GM23338 (cell line): Measurements from ENCODE around the gene DGCR6L. TPM values are rescaled to one million over a fixed set of nuclear protein-coding genes. Genes with fewer than 3 reads are reported as not detected.

Experiments used
- ATAC-seq: fragments of 200-7000 bp; cut with Tn5 transposase; 3 replicates; pipeline ENCODE4 v1.9.1; 2020
- DNase-seq: peaks from one replicate; pipeline ENCODE4 v3.0.0-alpha.2; 2015; ENCODE audit warnings: low spot score
- H2AFZ ChIP-seq: fragments of 200-600 bp; sonication (generic); 2 replicates; pipeline ENCODE4 v1.8.0; 2016; ENCODE audit warnings: antibody characterized with exemption, mild to moderate bottlenecking, moderate library complexity
- H3F3A ChIP-seq: fragments of 200-600 bp; sonication (generic); replicated peaks from 2 replicates; pipeline ENCODE4 v1.8.0; 2017; ENCODE audit warnings: antibody characterized with exemption, mixed run types, low read depth
- H3K27ac ChIP-seq: fragments of 200-600 bp; sonication (generic); 2 replicates; pipeline ENCODE4 v1.6.1; 2016; ENCODE audit warnings: low read depth
- H3K27me3 ChIP-seq: fragments of 200-600 bp; sonication (generic); 2 replicates; pipeline ENCODE4 v1.8.0; 2016; ENCODE audit warnings: mild to moderate bottlenecking, mixed run types, moderate library complexity; ENCODE audit not compliant: insufficient read depth
- H3K36me3 ChIP-seq: fragments of 200-600 bp; sonication (generic); 2 replicates; pipeline ENCODE4 v1.8.0; 2016; ENCODE audit warnings: mild to moderate bottlenecking; ENCODE audit not compliant: insufficient read depth
- H3K4me1 ChIP-seq: fragments of 200-600 bp; sonication (generic); 2 replicates; pipeline ENCODE4 v1.8.0; 2016; ENCODE audit warnings: mild to moderate bottlenecking, moderate library complexity; ENCODE audit not compliant: insufficient read depth
- H3K4me2 ChIP-seq: fragments of 200-600 bp; sonication (generic); 2 replicates; pipeline ENCODE4 v1.7.1; 2017; ENCODE audit warnings: mixed run types
- H3K4me3 ChIP-seq: fragments of 200-600 bp; sonication (generic); 2 replicates; pipeline ENCODE4 v1.6.1; 2016; ENCODE audit warnings: mixed run types
- H3K79me2 ChIP-seq: fragments of 200-600 bp; sonication (generic); replicated peaks from 2 replicates; pipeline ENCODE4 v1.8.0; 2017; ENCODE audit warnings: mild to moderate bottlenecking; ENCODE audit not compliant: insufficient read depth
- H3K9me2 ChIP-seq: fragments of 200-600 bp; sonication (generic); 2 replicates; pipeline ENCODE4 v1.8.0; 2017; ENCODE audit not compliant: insufficient read depth
- H4K20me1 ChIP-seq: fragments of 200-600 bp; sonication (generic); replicated peaks from 2 replicates; pipeline ENCODE4 v1.8.0; 2017; ENCODE audit warnings: mild to moderate bottlenecking; ENCODE audit not compliant: insufficient read depth
- H3K27ac Mint-ChIP-seq: 2 replicates; pipeline ENCODE4 v1.8.0; 2020; ENCODE audit warnings: inconsistent platforms, mild to moderate bottlenecking, moderate library complexity, mixed read lengths
- H3K27me3 Mint-ChIP-seq: 3 replicates; pipeline ENCODE4 v1.8.0; 2022; ENCODE audit warnings: low read depth, mild to moderate bottlenecking, moderate library complexity, mixed read lengths, inconsistent platforms; ENCODE audit not compliant: insufficient read depth, poor library complexity
- H3K36me3 Mint-ChIP-seq: 3 replicates; pipeline ENCODE4 v1.8.0; 2021; ENCODE audit warnings: low read depth, mild to moderate bottlenecking, inconsistent platforms, moderate library complexity, mixed read lengths
- H3K4me1 Mint-ChIP-seq: 3 replicates; pipeline ENCODE4 v1.8.0; 2020; ENCODE audit warnings: mild to moderate bottlenecking, inconsistent platforms, mixed read lengths
- H3K4me3 Mint-ChIP-seq: 3 replicates; pipeline ENCODE4 v1.8.0; 2021; ENCODE audit warnings: moderate library complexity, mild to moderate bottlenecking, inconsistent platforms, mixed read lengths
- H3K9me3 Mint-ChIP-seq: 3 replicates; pipeline ENCODE4 v1.8.0; 2020; ENCODE audit warnings: moderate library complexity, mild to moderate bottlenecking, inconsistent platforms, mixed read lengths
- CREB1 ChIP-seq: fragments of 250-450 bp; sonication (Bioruptor Pico); IDR thresholded peaks from 2 replicates; pipeline ENCODE4 v1.5.0; 2020; ENCODE audit warnings: low read depth, mild to moderate bottlenecking, moderate library complexity
- EZH2 ChIP-seq: fragments of 200-600 bp; sonication (generic); IDR thresholded peaks from one replicate; pipeline ENCODE4 v1.8.0; 2017; ENCODE audit warnings: antibody characterized with exemption, mild to moderate bottlenecking, low read depth; ENCODE audit not compliant: unreplicated experiment
- JUNB ChIP-seq: IDR thresholded peaks from one replicate; pipeline ENCODE4 v1.6.1; 2016; ENCODE audit warnings: antibody characterized with exemption; ENCODE audit not compliant: unreplicated experiment
- NANOG ChIP-seq: IDR thresholded peaks from 2 replicates; pipeline ENCODE4 v1.6.1; 2016; ENCODE audit warnings: antibody characterized with exemption, borderline replicate concordance
- STAT1 ChIP-seq: IDR thresholded peaks from one replicate; pipeline ENCODE4 v1.6.1; 2016; ENCODE audit warnings: antibody characterized with exemption; ENCODE audit not compliant: unreplicated experiment
- ZNF114 ChIP-seq: fragments of 250-450 bp; sonication (Bioruptor Pico); IDR thresholded peaks from 2 replicates; pipeline ENCODE4 v1.5.0; 2020; ENCODE audit warnings: mild to moderate bottlenecking, moderate library complexity
- ZNF331 ChIP-seq: fragments of 250-450 bp; sonication (Bioruptor Pico); IDR thresholded peaks from 2 replicates; pipeline ENCODE4 v1.5.0; 2020; ENCODE audit warnings: low read depth, mild to moderate bottlenecking, moderate library complexity
- ZNF462 ChIP-seq: fragments of 250-450 bp; sonication (Bioruptor Pico); IDR thresholded peaks from 2 replicates; pipeline ENCODE4 v1.5.0; 2020; ENCODE audit warnings: mild to moderate bottlenecking, moderate library complexity
- polyA plus RNA-seq: library from polyadenylated mRNA; unstranded; fragments of >200 nt; fragmentation: Nextera tagmentation; extraction: Ambion mirVana; gene quantifications from 2 replicates; pipeline ENCODE4 v1.2.1, GENCODE V29; 2016
- total RNA-seq: library from RNA; depleted of rRNA; stranded (reverse); fragments of >200 nt; shearing (Covaris generic); gene quantifications from 2 replicates; pipeline ENCODE4 v1.2.3, GENCODE V29; 2014

DGCR6L gene
- total and polyA plus RNA-seq, 2 experiments from 2014 or later = 66.3 to 85.9 TPM

DNA sequence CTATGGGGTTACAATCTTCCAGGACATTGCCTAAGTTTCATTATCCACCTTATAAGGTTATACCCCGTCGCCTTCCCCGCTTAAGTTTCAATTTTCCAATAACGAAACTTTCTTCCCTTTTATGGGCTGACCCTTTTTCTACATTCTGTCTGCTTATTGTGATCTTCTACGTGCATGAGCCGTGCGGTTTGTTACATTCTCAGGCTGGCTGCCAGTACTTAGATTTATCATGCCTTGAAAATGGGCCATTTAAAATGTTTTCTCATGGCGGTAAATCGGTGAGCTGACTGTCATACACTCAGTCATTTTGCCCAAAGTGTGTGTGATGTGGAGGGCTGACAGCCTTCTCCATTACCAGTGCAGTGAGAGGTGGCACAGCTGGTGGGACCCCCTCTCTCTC lies 23.3 kb downstream of the DGCR6L start (continued):
- TF ChIP-seq ZNF462 (CRISPR knock-in tag) = no peak

DNA sequence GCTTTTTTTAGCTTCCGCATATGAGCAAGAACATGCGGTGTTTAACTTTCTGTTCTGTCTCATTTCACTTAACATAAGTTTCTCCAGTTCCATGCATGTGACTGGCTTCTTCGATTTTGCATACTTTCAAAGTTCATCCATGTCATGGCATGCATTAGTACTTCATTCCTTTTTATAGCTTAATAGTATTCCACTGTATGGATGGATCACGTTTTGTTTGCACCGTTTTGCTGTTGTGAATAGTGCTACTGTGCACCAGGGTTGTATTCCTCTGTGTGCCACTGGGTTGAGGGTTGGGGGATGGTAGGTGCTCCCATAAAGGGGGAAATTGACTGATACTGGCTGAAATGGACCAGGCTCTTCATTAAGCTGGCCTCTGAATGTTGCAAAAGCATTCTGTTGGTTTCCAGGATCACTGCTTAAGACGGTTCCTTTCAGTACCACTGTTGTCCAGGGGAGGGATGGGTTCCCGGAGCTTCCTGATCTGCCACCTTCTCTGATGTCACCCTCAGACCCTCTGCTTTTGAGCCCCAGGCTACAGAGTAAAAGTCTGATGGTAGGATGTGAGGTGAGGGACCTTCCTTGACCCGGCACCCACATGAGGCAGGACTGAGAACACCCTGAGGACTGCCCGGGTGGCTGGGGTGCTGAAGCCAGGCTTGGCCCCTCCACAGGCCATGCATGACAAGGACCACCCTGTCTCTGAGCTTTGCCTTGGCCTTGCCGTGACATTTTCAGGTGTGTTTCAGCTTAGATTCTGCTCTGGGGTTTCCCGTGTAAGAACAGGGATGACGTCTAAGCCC lies 24.4 kb downstream of the DGCR6L start:
- H3K4me3 Mint-ChIP-seq = no peak overlapping the region; the same call in 2 of the 3 replicates
- peaks cover 2% of the 10 kb centered on the region; the same call in 1 of the 3 replicates for H3K9me3 Mint-ChIP-seq
- no peaks in the 10 kb centered on the region for H3K9me2 ChIP-seq
- TF ChIP-seq ZNF331 (no peak), ZNF462 (CRISPR knock-in tag) (no peak), JUNB (no peak), STAT1 (no peak), CREB1 (CRISPR knock-in tag) (no peak), EZH2 (no peak), ZNF114 (CRISPR knock-in tag) (no peak), NANOG (no peak)
- no peak overlapping the region for H3K4me2 ChIP-seq
- H3K36me3 Mint-ChIP-seq = no peaks in the 10 kb centered on the region
- H3K27ac ChIP-seq = no peak overlapping the region
- H3K4me1 ChIP-seq = no peaks in the 10 kb centered on the region; the same call in 1 of the 2 replicates
- no peaks in the 10 kb centered on the region for H3K36me3 ChIP-seq
- H3K27ac Mint-ChIP-seq = no peak overlapping the region
- peaks cover 29% of the 10 kb centered on the region for H3K27me3 Mint-ChIP-seq
- DNase-seq = peak; percentile 25
- no peaks in the 10 kb centered on the region for H3K79me2 ChIP-seq
- ATAC-seq = no peak
- 0 out of 2 replicates have a peak, but pooled peaks cover 3% of the 10 kb centered on the region for H3F3A ChIP-seq
- H2AFZ ChIP-seq = no peak overlapping the region
- peaks cover 24% of the 10 kb centered on the region for H3K27me3 ChIP-seq
- peaks cover 8% of the 10 kb centered on the region; the same call in 2 of the 3 replicates for H3K4me1 Mint-ChIP-seq
- H3K4me3 ChIP-seq = no peak overlapping the region
- H4K20me1 ChIP-seq = no peaks in the 10 kb centered on the region
